NT2/D1 (cell line): Measurements from ENCODE around the gene NBPF1.
"Not testable (repeated sequence)": the region's sequence is repeated elsewhere in the genome, so short reads cannot be mapped to it uniquely, and the experiment has no call there.

Experiments used
- YY1 ChIP-seq: IDR thresholded peaks from 2 replicates; pipeline ENCODE4 v1.6.1; 2011; ENCODE audit not compliant: insufficient read length, insufficient read depth
- ZNF274 ChIP-seq: IDR thresholded peaks from 2 replicates; pipeline ENCODE4 v1.6.1; 2011; ENCODE audit warnings: mild to moderate bottlenecking, low read depth, low read length

GRCh38 chr1:16642025-16642966 is 28.9 kb upstream of the NBPF1 start:
- not testable (repeated sequence) for TF ChIP-seq YY1, ZNF274
